GM21515 (cell line): ENCODE measurements around the gene DNAJA4.

Source experiments
- ATAC-seq: cut with Tn5 transposase; IDR thresholded peaks from one replicate; pipeline ENCODE4 v1.9.1; 2021; ENCODE audit not compliant: unreplicated experiment

The DNAJA4 gene

GRCh38 chr15:78276064-78276943 is 11.9 kb downstream of the DNAJA4 start:
- ATAC-seq: no peak

DNA sequence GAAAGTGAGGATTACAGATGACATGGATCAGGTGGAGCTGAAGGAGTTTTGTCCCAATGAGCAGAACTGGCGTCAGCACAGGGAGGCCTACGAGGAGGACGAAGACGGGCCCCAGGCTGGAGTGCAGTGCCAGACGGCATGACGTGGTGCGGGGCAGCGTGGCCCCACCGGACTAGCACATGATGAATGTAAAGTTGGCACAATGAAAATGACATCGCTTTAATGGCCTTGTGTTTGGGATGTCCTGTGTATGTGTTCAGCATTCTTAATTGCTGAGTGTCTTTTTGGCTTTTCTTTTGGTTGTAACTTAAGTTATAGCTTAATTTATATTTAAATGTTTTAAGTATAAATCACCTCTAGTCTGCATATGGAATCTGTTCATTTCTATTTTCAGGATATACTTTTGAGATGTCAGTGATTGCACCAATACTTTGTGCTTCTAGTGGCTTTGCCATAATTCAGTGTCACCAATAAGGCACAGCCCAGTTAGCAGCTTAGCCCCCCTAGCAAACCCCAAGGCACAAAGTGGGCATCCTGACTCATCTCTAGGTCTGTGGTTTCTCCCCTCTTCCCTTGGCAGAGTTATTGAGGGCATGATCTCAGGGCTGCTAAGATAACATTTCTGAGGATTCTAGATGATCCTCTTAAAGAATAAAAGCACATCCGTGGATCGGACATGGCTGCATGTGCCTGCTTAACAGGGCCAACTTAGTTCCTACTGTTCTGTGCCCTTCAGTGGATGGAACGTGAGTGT is 16.1 kb downstream of the DNAJA4 start:
- no peak for ATAC-seq

- no peak for ATAC-seq
Observed at GRCh38 chr15:78282324-78282723, 18.0 kb downstream of the DNAJA4 start.

DNA sequence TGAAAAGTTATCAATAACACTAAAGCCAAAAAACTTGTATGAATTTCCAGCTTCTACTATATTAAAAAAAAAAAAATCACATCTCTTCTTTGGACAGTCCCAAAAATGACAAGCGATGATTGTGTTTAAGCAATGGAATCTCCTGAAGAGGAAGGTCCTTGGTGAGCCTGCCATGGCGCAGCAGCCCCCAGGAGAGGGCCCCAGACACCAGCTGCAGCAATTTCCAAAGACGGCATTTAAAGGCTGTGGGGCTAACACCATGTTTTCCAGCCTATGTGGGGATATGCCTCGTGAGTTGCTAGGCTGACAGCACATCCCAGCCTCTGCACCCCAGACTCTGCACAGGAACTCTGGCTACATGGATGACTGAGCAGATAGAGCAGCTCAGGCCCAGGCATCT is 20.4 kb downstream of the DNAJA4 start:
- no peak for ATAC-seq

GRCh38 chr15:78290222-78290621 is 25.9 kb downstream of the DNAJA4 start:
- no peak for ATAC-seq

DNA sequence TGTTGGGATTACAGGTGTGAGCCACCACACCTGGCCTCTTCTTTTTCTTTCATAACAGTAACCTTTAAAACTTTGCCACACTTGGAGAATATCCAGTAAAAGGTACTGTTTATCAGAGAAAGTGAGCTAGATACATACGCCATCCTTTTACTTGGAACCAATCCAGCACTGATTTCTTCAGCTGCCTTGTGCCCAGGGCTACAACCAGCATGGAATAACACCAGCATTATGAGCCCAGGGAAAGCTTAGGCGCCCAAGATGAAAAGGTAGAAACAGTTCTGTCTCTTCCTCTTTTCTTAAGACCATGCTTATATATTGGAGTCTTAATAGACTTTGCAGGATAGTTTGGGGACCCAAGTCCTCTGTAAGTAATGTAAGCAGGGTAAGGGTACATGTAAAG is 26.7 kb downstream of the DNAJA4 start:
- ATAC-seq: no peak

GRCh38 chr15:78291698-78292097 is 27.3 kb downstream of the DNAJA4 start:
- no peak for ATAC-seq

DNA sequence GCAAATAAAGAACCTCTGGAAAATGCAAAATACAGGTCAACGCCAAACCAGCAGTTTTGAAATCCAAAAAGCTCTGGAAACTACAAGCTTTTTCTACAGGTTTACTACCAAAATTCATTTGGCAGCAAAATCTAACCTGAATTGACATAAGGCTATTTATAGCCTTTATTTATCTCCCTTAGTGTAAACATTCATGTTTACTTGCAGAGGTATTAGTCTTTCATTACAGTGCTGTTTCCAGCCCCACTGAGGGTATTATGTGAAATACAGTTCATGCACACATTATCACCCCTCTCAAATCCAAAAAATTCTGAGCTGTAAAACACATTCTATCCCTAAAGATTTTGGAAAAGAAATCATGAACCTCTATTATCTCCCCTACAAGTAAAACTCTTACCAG is 27.9 kb downstream of the DNAJA4 start:
- no peak for ATAC-seq

DNA sequence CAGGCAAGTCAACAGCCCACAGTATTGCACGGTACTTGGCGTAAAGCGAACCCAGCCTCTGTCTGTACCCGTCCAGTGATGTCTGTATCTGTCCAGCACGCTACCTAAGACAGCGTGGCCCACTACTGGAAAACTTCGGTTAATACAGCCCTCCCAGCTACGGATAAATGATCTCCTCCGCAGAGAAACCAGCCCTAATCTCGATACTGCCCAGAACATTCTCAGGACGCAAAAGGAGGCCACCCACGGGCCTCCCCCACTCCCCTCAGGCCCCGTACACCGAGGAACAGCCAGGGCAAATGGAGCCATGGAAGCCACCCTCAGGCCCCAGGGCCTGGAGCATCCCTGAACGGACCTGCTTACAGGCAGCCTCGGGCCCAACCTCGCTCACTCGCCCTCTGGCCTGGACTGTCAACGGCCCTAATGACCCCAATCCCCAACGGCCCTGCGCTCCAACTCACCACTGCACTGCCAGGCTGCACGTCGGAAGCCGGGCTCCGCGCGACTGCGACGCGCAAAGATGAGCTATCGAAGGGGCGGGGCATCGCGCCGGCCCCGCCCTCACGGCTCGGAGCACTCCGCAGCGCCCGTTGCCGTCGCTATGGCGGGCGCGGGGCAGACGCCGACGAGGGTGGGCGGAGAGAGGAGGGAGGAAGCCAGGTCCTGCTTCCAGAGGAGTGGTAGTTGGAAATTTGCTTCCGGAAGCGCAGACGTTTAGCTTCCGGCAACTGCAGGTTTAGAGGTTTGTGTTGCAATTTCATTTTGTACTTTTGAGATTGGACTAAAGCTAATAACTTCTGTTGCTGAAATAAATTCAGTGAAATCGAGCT is 35.0 kb downstream of the DNAJA4 start, which contains the start of gene SKIC8:
Gene SKIC8 (minus strand): TSS at position 509 of the 830 bp plus-strand sequence. CDS start 3,923 bp downstream, outside the sequence.
- ATAC-seq: peak; percentile 78

GRCh38 chr15:78301326-78301725 is 37.0 kb downstream of the DNAJA4 start:
- ATAC-seq: no peak

DNA sequence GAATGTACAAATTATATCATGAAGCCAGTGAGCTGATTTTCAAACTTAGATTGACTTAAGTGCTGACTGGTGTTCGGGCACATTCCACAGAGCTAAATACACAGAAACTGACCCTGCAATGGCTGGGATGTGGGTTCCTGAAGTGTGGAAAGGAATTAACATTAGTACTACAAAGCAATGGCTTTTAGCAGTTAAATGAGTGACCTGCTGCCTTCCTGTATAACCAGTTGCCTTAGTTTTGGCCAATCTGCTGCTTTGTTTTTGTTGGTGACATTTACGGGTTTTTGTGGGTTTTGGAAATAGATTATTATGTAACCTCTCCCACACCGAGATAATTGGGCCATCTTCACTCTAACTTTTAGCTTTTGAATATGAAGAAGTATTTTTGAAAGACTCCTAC is 37.5 kb downstream of the DNAJA4 start:
- ATAC-seq: no peak

DNA sequence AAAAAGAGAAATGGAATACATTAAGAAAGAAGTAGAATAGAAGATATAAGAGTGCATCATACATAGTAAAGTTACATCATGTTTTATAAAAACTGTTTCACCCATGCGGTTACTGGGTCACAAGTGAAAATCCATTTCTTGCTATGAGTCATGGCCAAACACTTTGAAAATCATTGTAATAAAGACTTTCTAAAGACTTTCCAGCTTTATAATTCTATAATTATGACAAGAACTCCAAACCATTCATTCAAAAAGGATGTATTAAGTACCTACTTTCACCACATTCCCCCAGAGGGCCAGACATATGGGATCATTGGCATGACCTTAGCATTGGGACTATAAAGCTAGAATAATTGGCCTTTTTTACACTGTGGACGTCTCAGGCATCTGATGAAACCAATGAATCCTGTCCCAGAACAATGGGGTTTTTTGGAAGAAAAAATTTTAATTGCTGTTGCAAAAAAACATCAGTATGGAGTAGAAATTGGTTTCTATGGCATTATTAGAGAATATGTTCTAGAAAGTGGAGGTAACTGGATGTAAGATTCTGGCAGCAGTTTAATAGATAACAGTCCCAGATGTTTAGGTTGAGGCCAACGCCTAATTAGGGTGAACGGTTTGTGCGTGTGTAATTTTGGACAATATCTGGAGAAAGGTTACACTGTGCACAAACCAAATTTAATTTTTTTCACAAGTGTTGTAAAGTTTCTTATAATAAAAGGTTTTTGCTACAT is 38.4 kb downstream of the DNAJA4 start:
- no peak for ATAC-seq

DNA sequence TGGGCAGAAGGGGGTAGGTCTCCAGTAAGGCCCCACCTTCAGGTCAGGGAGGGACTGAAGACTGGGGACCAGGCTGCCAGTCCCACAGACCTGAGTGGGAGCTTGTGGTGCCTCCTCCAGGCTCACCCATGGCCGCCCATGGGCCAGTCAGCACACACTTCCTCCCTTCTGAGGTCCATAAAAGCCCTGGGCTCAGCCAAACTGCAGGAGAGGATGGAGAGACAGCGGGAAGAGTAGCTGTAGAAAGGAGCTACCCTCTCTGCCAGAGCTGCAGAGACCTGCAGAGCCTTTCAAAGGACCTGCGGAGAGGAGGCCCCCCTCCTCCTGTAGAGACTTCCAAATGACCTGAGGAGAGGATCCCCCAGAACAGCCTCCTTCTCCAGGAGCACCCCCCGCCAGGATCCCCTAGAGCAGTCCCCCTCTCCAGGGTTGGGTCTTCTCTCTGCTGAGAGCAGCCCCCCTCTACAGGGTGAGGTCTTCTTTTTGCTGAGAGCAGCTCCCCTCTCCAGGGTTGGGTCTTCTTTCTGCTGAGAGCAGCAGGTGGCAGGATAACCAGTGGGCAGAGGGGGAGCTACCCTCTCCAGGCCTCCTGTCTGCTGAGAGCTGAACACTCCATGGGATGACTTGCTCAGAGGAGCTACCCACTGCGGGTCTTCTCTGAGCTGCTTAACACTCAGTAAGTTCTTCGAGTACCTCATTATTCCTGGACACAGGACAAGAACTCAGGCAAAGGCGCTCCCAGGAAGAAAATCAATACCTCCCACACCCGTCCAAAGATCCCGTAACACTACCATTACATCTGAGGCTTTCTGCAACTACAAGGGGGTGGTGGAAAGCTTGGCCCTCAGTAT is 40.1 kb downstream of the DNAJA4 start:
- ATAC-seq: no peak

DNA sequence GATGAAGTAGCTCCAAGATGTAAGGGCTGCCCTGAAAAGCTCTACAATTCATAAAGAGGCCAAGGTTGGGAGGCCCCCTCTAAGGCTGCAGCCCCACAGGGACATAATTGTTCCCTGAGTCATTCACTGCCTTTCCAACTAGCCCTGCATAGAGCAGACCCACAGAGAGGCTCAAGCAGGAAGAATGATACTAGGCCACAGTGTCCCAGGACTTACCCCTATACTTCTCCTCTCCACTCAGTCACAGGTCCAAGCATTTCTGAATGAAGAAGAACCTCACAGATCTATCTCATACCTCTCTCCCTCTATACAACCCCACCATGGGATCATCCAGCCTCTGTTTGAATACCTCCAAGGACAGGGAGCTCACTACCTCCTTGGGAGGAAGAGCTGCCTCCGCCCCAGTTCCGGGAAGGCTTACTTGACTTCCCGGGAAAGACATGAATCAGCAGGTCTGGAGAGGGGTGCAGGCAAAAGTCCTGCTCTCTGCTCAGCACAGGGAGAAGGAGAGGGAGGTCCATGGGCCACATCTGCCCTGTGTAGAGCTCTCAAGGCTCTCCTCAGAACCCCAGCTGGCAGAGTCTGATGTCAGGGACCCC is 41.9 kb downstream of the DNAJA4 start:
- no peak for ATAC-seq

- no peak for ATAC-seq
Observed at GRCh38 chr15:78307976-78308375, 43.6 kb downstream of the DNAJA4 start.

DNA sequence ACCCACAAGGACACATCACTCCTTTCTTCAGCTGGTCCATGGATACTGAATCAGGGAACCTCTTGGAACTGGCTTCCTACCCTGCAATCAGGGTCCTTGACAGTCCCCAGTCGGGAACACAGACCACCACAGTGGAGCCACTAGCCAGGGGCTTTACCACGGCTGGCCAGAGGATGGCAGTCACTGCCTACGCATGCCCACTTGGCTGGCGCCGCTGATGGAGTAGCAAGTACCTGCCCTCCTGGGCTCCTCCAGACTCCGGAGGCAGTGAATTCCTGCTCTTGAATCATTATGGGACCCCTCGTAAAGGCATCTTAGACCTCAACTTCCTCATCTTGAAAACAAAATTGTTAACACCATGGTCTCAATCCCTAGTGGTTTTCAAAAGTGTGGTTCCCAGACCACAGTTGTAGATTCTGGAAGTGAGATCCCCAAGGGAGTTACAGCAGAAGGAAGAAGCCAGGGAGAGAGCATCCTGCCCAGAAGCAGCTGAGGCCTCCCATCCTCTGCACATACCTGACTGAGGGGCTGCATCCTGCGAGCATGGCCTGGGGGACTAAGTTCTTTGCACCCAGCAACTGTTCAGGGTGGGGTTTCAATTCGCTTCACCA is 44.2 kb downstream of the DNAJA4 start:
- no peak for ATAC-seq

GRCh38 chr15:78311292-78311691 is 46.9 kb downstream of the DNAJA4 start:
- ATAC-seq: no peak

GRCh38 chr15:78312536-78312935 is 48.2 kb downstream of the DNAJA4 start:
- no peak for ATAC-seq

DNA sequence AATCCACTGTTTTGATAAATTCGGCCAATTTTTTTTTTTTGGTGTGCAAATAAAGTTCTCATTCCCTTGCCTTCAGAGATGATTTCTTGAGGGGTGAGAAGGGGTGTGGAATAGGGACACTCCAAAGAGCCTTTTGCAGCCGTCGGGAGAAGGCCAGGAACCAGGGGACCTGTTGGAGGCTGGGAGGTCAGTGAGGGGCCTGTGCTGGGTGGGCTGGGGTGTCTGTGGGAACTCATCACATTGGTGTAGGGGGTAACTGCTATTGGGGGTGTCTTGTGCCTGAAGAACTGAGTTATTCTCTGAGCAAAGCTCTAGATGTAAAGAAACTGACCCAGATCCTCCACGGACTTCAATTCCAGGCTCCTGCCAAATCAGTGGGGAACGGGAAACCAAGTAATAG is 48.6 kb downstream of the DNAJA4 start:
- no peak for ATAC-seq
